HG03175 (cell line): ENCODE data around the gene NPPA.

Experiments
- ATAC-seq: cut with Tn5 transposase; IDR thresholded peaks from one replicate; pipeline ENCODE4 v1.9.1; 2021; ENCODE audit warnings: mild to moderate bottlenecking, moderate library complexity; ENCODE audit not compliant: unreplicated experiment

Gene NPPA

GRCh38 chr1:11845641-11846335, 1.8 kb downstream of the NPPA start:
- ATAC-seq, result no peak

- no peak for ATAC-seq
Observed at GRCh38 chr1:11842154-11843041, 5.2 kb downstream of the NPPA start.

GRCh38 chr1:11841245-11842153, 6.1 kb downstream of the NPPA start:
- ATAC-seq, result no peak

GRCh38 chr1:11839727-11840705, 7.6 kb downstream of the NPPA start:
- ATAC-seq, result no peak

GRCh38 chr1:11838349-11839272, 9.0 kb downstream of the NPPA start:
- no peak for ATAC-seq

GRCh38 chr1:11837767-11838348, 9.7 kb downstream of the NPPA start:
- ATAC-seq, result no peak

GRCh38 chr1:11836955-11837766, 10.4 kb downstream of the NPPA start:
- ATAC-seq, result no peak

- ATAC-seq, result no peak
Observed at GRCh38 chr1:11835441-11836225, 11.9 kb downstream of the NPPA start.

GRCh38 chr1:11833900-11834299, 13.7 kb downstream of the NPPA start:
- no peak for ATAC-seq

- ATAC-seq, result no peak
Observed at GRCh38 chr1:11833497-11833896, 14.1 kb downstream of the NPPA start.

GRCh38 chr1:11831945-11832725, 15.4 kb downstream of the NPPA start:
- no peak for ATAC-seq

GRCh38 chr1:11828511-11828910, 19.1 kb downstream of the NPPA start:
- no peak for ATAC-seq

- no peak for ATAC-seq
Observed at GRCh38 chr1:11826946-11827345, 20.6 kb downstream of the NPPA start.

GRCh38 chr1:11825131-11825530, 22.5 kb downstream of the NPPA start:
- ATAC-seq, result no peak

GRCh38 chr1:11823366-11824137, 24.0 kb downstream of the NPPA start:
- ATAC-seq, result no peak
